K562 (cell line): Measurements from ENCODE around the gene CHCT1. TPM values are rescaled to one million over a fixed set of nuclear protein-coding genes. Genes with fewer than 3 reads are reported as not detected.

Experiments
- BCLAF1 ChIP-seq, 2 experiments: fragments of 450-650 bp in 1 of 2; IDR thresholded peaks; 2 replicates each; pipeline ENCODE4 v1.6.1; 2011 to 2017; ENCODE audit warnings: low read depth in 2 of 2, antibody characterized with exemption in 1 of 2, borderline replicate concordance in 1 of 2, low read length in 1 of 2, mild to moderate bottlenecking in 1 of 2, mixed read lengths in 1 of 2; ENCODE audit not compliant: control insufficient read depth in 1 of 2
- CTCF ChIP-seq, 3 experiments: IDR thresholded peaks in 2 of 3; conservative IDR thresholded peaks in 1 of 3; 2 replicates each; pipeline ENCODE4 v1.5.1; 2011 to 2012; ENCODE audit warnings: low read length in 3 of 3, mild to moderate bottlenecking in 3 of 3, control low read depth in 2 of 3, improper control_type of control experiment in 1 of 3, inconsistent platforms in 1 of 3, low read depth in 1 of 3, mixed read lengths in 1 of 3, moderate library complexity in 1 of 3; ENCODE audit not compliant: insufficient read depth in 2 of 3
- HLTF ChIP-seq: fragments of 450-650 bp; IDR thresholded peaks from 2 replicates; pipeline ENCODE4 v1.6.1; 2016
- KDM1A ChIP-seq, 2 experiments: fragments of 450-650 bp; IDR thresholded peaks; 2 replicates each; pipeline ENCODE4 v1.6.1; 2016; ENCODE audit warnings: mild to moderate bottlenecking in 2 of 2
- MAFG ChIP-seq: fragments of 450-650 bp; conservative IDR thresholded peaks from 2 replicates; pipeline ENCODE4 v1.6.1; 2016; ENCODE audit warnings: missing genetic modification characterization, missing compliant biosample characterization
- MXD1 ChIP-seq: fragments of 250-450 bp; sonication (Bioruptor Pico); IDR thresholded peaks from 2 replicates; pipeline ENCODE4 v1.8.0; 2021; ENCODE audit warnings: borderline replicate concordance, mild to moderate bottlenecking, moderate library complexity; ENCODE audit not compliant: poor library complexity, severe bottlenecking
- NFYB ChIP-seq: IDR thresholded peaks from 2 replicates; pipeline ENCODE4 v1.6.1; 2011; ENCODE audit warnings: mild to moderate bottlenecking, moderate library complexity; ENCODE audit not compliant: insufficient read length; ENCODE audit errors: extremely low read depth
- RCOR1 ChIP-seq, 2 experiments: IDR thresholded peaks; 2 replicates each; pipeline ENCODE4 v1.6.1; 2012; ENCODE audit warnings: low read depth in 2 of 2, low read length in 2 of 2, borderline replicate concordance in 1 of 2, improper control_type of control experiment in 1 of 2
- RFX1 ChIP-seq: fragments of 450-650 bp; IDR thresholded peaks from 2 replicates; pipeline ENCODE4 v1.6.1; 2016; ENCODE audit warnings: mild to moderate bottlenecking, moderate library complexity
- SAFB2 ChIP-seq: fragments of 200-400 bp; formaldehyde crosslinking; IDR thresholded peaks from 2 replicates; pipeline ENCODE4 v1.6.1; 2018; ENCODE audit warnings: borderline replicate concordance, low read length, low read depth, moderate library complexity; ENCODE audit not compliant: severe bottlenecking
- STAG1 ChIP-seq: sonication (generic); formaldehyde crosslinking; IDR thresholded peaks from 2 replicates; pipeline ENCODE4 v1.5.0; 2020; ENCODE audit warnings: missing genetic modification reagents, borderline replicate concordance
- TFAP4 ChIP-seq: sonication (generic); formaldehyde crosslinking; IDR thresholded peaks from 2 replicates; pipeline ENCODE4 v1.8.0; 2022; ENCODE audit warnings: missing genetic modification reagents, mild to moderate bottlenecking, moderate library complexity, borderline replicate concordance
- ZBTB11 ChIP-seq, 3 experiments: fragments of 200-800 bp in 1 of 3; fragments of 250-450 bp in 1 of 3; fragments of 450-650 bp in 1 of 3; sonication (Bioruptor Pico) in 1 of 3; sonication (Bioruptor generic) in 1 of 3; formaldehyde crosslinking in 1 of 3; IDR thresholded peaks; 2 replicates each; pipeline versions ENCODE4 v1.6.1 to v1.8.0; 2016 to 2022; ENCODE audit warnings: mild to moderate bottlenecking in 2 of 3, missing genetic modification characterization in 2 of 3, missing compliant biosample characterization in 1 of 3, moderate library complexity in 1 of 3
- ZNF232 ChIP-seq: sonication (generic); formaldehyde crosslinking; IDR thresholded peaks from 2 replicates; pipeline ENCODE4 v1.8.0; 2022; ENCODE audit warnings: mild to moderate bottlenecking, missing genetic modification reagents
- polyA plus RNA-seq, 8 experiments: library from polyadenylated mRNA; depleted of rRNA in 4 of 8; stranded (reverse) in 5 of 8; unstranded in 3 of 8; fragments of >200 nt; fragmentation: Nextera tagmentation in 2 of 8; fragmentation: Illumina TruSeq in 1 of 8; extraction: Ambion mirVana in 2 of 8; extraction: Trizol in 1 of 8; gene quantifications; 2 replicates each; pipeline versions ENCODE4 v1.2.1 to v1.2.3, GENCODE V29; 2011 to 2014; ENCODE audit warnings: inconsistent platforms in 1 of 8, missing spikeins in 1 of 8
- total RNA-seq, 7 experiments: library from RNA; depleted of rRNA in 6 of 7; stranded (reverse); fragments of >200 nt in 6 of 7; fragmentation: Illumina TruSeq in 2 of 7; extraction: Trizol in 2 of 7; gene quantifications; 2 replicates each; pipeline versions ENCODE4 v1.2.1 to v1.2.3, GENCODE V29; 2011 to 2021; ENCODE audit warnings: low replicate concordance in 1 of 7

The CHCT1 gene
- total and polyA plus RNA-seq, 9 of the 15 experiments (the other 6 are each of a cell fraction or from before 2014, with no cell fraction given) = not detected

GRCh38 chr17:60435244-60436167, 13.2 kb downstream of the CHCT1 start (continued):
- TF ChIP-seq BCLAF1 (IDR thresholded peaks at IDR 0.05; ENCODE audit: borderline replicate concordance in 1 of 2, control insufficient read depth in 1 of 2, low read depth in 2 of 2, low read length in 1 of 2) (peak in 1 of 2 experiments; percentile 5; a peak in 1 of 4 replicates), NFYB (no peak), TFAP4 (CRISPR knock-in tag) (no peak), STAG1 (CRISPR knock-in tag) (peak; percentile 81; the same call in 1 of the 2 replicates), ZBTB11 (CRISPR knock-in tag; IDR thresholded peaks at IDR 0.05) (peak in 1 of 3 experiments; percentile 62; a peak in 2 of 6 replicates), RFX1 (no peak), SAFB2 (no peak), MAFG (peak; percentile 45), RCOR1 (IDR thresholded peaks at IDR 0.05; ENCODE audit: borderline replicate concordance in 1 of 2, low read depth in 2 of 2, low read length in 2 of 2) (peak in 1 of 2 experiments; percentile 41; a peak in 1 of 4 replicates), KDM1A (IDR thresholded peaks at IDR 0.05) (0 out of 4 replicates have a peak, but pooled peaks of 1 of the 2 experiments have one; percentile 29), ZNF232 (CRISPR knock-in tag) (no peak), MXD1 (no peak), HLTF (no peak), CTCF (IDR thresholded peaks at IDR 0.05 in 2 of 3, conservative IDR thresholded peaks at IDR 0.05 in 1 of 3; ENCODE audit: insufficient read depth in 2 of 3, low read depth in 1 of 3, low read length in 3 of 3) (peak; percentile 84 to 96 (median 87))
